HG03108 (cell line): Measurements from ENCODE around the gene LTK.

ENCODE experiments used
- ATAC-seq: cut with Tn5 transposase; IDR thresholded peaks from one replicate; pipeline ENCODE4 v1.9.1; 2021; ENCODE audit warnings: moderate library complexity; ENCODE audit not compliant: unreplicated experiment

LTK gene

DNA sequence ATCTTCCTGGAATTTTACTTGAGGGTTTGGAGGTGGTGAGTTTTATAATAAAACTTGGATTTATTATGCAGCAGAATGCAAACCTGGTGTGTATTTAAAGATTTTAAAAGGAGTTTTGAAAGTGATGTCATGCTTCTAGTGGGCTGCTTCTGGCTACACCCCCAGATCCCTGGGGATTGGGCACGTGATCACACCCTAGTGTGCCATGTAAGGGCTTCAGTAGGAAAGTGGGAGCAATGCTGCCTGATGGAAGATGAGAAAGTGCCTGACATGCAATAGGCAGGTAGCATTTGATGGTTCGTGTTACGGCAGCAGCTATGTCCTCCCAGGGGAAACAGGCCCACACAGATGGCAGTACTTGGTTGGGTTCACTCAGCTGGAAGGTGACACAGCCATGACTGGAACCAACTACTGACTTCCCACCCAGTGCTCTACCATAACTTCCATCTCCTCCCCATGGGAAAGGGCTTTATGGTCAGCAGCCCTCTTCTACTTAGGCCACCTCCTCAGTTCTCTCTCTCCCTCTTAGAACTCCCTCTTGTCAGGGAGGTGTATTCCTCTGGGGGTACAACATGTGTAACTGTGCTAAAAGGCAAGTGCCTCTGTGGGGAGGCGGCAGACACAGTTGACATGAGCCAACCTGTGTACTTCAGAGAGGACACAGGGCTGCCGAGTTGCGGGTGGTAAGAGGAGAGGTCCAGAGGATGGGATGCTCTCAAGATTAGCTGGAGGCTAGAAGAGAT lies 14.3 kb downstream of the LTK start:
- ATAC-seq: no peak

DNA sequence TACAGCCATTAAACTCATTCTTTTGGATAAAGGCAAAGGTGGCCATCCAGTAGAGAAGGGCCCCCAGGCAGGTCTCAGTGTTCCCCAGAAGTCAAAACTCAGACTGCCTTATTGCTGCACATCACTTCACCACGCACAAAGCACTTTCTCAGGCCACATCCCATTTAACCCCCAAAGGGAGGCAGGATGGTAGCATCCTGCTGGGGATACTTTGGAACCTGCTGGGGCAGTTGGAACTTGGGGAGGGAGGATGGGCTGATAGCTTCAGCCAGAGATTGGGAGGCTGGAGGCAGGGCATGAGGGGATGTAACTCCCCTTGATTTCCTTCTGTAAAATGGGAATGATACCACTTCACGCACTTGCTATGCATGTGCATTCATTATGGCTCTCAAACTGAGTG lies 15.0 kb downstream of the LTK start:
- no peak for ATAC-seq

DNA sequence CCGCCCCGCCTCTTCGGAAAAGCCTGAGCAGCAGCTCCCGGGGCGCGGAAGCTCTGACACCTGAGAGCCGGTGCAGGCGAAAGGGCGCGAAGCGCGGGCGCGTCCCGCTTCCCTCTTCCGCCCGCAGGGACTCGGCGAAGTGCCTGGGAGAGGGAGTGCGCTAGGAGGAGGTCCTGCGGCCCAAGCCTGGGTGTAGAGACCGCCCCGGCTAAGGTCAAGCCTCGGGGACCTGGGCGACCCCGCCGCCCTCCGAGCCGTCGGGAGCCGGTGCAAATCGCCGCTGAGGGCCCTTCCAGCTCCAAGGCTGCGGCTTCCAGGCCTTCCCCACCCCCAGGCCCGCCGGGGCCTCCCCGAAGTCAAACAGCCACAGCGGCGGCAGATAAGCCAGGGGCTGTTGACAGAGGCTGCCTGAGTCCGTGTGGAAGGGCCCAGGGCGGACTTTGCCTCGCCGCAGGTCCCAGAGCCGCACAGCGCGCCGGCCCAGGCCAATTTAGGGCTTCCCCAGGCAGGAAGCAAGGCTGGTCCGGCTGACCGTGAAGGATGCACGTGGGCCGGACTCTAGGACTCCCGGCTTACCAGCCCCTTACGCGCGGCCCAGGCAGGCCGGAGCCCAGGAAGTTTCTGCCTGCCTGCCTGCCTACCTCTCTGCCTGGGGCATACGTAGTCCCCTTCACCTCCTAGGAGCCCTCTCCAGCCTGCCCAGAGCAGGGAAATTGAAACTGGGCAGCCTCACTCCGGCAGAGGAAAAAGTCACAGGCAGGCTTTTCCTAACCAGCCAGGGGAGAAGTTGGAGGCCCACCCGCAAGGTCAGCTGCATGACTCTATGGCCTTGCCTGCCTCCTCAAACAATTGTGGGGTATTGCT lies 17.7 kb downstream of the LTK start:
- ATAC-seq: no peak

DNA sequence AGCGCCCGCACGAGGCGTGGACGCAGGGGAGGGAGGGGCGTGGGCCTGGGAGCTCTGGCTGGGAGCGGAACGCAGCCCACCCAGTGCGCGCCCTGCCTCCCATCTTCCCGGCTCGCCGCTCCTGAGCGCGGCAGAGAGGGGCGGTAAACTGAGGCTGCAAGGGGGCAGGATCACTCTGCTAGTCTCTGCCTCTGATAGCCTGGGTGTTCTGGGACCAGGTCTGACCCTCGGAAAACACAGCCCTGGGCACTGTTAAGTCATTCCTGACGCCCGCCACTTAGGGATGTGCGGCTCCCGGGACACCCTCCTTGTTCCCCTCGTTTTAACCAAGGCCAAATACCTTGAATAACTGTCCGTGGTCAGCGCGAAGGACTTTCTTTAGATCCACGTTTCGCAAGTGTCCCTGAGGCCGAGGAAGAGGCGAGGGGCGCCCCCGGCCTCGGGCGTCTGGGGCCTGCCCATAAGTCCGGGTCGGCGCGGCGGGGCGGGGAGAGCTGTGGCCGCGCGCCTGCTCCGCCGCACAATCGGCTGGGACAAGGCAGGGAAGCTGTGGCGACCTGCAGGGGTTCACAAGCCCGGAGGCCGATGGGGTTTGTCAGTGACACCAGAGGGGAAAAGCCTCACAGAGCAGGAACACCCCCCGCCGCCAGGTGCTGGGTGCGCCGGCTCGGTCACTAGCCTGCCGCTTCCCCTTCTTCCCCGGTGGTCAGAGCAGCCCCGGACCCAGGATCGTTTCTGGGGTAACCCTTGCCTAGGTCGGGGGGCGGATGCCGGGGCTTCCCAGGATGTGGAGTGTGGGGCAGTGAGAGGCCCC lies 18.5 kb downstream of the LTK start:
- ATAC-seq: no peak

DNA sequence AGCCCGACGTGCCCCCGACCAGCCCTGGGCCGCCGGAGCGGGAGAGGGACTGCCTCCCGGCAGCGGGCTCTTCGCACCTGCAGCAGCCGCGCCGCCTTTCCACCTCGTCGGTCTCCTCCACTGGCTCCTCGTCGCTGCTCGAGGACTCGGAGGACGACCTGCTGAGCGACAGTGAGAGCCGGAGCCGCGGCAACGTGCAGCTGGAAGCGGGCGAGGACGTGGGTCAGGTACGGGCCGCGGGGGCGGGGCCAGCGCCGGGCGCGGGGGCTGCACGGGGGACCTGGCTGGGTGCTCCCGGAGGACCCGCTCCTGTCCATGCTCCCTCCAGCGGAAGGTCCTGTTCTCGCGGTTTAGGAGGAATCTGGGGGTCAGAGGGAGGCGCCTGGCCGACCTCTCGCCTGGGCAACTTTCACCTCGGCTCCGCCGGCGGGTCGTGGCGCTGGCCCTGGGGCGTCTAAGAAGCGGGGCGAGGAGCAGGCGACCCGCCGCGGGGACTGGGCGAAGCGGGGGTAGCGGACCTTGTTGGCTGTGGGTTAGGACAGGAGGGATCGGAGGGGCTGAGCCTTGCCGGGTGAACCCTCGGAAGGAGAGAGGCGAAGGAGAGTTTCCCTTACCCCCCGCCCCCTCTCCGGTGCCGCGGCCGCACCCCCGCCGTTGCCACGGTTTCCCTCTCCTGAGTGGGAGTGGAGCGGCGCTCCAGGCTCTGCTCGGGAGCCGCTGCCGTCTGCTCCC lies 19.3 kb downstream of the LTK start:
- ATAC-seq: peak; percentile 7

DNA sequence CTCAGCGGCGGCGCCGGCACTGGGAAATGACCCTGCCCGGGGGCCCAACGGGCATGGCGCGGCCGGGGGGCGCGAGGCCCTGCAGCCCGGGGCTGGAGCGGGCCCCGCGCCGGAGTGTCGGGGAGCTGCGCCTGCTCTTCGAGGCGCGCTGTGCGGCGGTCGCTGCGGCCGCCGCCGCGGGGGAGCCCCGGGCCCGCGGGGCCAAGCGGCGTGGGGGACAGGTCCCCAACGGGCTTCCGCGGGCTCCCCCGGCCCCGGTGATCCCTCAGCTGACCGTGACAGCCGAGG lies 19.8 kb downstream of the LTK start:
- ATAC-seq: peak; percentile 24

DNA sequence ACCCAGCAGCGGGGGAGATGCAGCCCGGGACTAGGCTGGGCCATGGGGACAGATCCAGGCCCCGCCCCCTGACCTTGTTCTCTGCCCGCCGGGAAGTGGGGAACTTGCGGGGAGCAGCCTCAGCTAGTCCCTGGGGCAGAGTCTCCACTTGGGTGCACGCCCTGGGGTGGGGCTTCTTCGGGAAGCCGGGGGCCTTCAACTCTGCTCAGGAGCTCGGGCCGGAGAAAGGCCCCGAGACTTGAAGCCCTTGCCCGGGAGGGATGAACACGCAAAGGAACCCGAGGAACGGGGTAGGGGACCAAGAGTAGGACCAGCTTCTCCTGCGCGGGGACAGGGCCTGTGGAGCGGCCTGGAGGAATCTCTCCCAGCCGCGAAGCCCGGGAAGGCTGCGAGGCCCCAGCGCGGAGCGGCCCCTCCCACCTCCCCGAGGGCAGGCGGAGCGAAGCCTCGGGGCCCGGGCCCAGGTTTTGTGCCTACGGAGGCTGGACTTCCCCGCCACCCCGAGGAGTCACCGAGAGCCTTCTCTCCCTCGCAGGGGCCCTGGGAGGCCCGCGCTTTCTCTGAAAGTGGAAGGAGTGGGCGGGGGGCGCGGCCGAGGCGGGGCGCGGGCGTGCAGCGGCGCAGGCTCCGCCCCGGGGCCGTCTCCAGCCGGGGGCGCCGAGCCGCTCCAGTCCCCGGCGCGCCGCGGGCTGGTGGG lies 20.3 kb downstream of the LTK start, which contains the start of gene ITPKA:
TSS of gene ITPKA (plus strand) at position 670 of the 697 bp plus-strand sequence. CDS start 54 bp downstream, outside the sequence.
- peak; percentile 57 for ATAC-seq

DNA sequence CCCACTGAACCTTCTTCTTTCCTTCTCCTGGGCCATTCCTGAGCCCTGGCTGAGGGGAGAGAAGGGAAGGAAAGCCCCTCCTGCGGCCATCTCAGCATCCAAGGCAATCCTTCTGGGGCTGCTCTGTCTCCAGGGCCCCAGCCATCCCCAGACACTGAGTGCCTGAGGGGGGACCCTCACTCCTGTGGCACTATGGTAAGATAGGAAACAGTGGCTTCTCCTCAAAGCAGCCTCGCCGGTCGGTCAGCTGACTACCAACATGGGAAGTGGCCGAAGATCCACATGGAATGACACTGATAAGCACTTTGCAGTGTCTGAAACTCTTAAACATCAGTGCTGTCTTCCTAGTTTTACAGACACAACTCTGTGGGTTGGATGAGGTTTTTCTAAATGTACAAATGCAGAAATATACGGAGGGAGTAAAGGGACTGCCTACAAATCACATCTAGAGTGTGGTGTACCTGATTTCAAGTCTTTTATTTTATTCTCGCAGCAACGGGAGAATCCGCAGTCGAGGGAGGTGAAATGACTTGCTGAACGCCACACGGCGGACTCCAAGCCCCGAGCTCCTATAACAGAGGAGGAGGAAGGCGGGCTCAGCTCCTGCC lies 20.9 kb downstream of the LTK start:
- no peak for ATAC-seq

DNA sequence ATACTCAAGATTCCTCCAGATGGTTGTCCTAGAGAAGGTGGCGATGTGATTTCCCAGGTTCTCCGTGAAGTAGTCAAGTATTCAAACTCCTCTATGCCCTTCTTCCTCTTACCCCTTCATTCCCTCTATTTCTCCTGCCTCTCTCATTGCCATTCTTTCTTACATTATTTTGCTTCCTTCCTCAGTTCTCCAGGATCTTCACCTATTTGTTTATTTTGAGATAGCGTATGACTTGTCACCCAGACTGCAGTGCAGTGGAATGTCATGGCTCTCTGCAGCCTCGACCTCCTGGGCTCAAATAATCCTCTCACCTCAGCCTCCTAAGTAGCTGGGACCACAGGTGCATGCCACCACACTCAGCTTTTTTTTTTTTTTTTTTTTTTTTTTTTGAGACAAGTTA lies 21.7 kb downstream of the LTK start:
- ATAC-seq: no peak

DNA sequence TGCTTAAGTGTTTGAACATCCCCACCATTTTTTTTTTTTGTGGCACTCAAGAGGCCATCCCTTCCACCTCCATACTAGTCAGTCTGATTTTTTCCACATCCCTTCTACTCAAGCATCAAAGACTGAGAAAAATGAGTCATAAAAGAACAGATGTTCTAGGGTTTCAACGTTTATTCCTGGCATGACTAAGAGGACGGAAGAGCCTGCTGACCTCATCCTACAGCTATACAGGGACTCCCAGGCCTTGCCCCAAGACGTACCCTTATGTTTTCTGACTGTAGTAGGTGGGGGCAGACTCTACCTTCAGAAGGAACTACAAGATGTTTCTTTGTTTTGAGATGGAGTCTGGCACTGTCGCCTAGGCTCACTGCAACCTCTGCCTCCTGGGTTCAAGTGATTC lies 23.3 kb downstream of the LTK start:
- no peak for ATAC-seq

DNA sequence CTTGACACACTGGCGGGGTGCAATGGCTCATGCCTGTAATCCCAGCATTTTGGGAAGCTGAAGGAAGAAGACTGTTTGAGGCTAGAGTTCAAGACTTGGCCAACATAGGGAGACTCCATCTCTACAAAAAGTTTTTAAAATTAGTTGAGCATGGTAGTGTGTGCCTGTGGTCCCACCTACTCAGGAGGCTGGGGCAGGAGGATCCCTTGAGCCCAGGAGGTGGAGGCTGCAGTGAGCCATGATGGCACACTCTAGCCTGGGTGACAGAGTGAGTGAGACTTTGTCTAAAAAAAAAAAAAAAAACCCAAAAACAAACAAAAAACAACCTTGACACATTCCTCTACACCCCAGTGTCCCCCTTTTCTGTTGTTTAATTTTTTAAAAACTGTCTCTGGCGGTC lies 24.0 kb downstream of the LTK start:
- ATAC-seq: no peak

DNA sequence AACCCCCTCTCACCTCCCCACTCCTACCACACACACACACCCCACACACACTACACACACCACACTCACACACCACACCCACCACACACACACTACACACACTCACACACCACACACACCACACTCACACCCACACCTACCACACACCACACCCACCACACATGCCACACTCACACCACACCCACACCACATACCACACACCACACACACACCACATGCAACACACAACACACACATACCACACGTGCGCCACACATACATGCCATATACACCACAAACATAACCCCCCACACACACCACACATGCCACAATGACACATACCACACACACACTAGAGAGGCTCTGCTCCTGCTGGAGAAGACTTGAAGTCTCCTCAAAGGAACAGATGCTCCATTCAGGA lies 25.8 kb downstream of the LTK start:
- no peak for ATAC-seq

DNA sequence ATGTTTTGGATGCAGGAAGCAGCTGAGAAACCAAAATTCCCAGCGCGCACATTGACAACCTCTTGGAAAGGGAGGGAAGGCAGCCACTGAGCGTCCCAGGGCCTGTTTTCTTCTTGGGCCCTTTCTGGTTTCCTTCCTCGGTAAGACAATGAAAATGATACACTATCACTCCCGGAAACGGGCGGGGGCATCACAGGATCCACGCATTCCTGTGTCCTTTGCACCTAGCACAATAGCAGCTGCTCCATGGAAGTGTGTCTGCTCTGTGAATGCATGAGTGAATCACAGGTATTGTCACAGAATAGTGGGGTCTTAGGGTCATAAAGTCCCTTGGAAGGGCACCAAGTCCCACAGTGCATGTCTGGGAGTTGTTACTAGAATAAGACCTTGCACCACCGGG lies 26.2 kb downstream of the LTK start:
- ATAC-seq: no peak

DNA sequence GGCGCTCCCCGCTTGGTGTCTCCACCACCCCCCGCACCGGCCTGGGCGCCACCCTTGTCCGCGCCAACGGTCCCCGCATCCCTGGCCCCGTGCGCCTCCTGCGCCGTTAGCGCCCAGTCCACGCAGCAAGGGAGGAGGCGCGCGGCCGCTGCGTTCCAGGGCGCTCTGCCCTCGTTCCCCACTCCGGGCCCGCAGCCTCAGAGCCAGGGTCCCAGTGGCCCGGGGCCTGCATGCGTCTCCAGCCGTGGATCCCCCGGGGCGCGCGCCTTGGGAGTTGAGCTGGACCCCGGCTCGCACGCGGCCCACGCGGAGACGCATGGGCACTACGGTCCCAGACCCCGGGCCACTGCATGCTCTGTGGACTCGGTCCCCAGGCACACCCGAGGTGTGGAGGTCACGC lies 27.3 kb downstream of the LTK start:
- no peak for ATAC-seq

DNA sequence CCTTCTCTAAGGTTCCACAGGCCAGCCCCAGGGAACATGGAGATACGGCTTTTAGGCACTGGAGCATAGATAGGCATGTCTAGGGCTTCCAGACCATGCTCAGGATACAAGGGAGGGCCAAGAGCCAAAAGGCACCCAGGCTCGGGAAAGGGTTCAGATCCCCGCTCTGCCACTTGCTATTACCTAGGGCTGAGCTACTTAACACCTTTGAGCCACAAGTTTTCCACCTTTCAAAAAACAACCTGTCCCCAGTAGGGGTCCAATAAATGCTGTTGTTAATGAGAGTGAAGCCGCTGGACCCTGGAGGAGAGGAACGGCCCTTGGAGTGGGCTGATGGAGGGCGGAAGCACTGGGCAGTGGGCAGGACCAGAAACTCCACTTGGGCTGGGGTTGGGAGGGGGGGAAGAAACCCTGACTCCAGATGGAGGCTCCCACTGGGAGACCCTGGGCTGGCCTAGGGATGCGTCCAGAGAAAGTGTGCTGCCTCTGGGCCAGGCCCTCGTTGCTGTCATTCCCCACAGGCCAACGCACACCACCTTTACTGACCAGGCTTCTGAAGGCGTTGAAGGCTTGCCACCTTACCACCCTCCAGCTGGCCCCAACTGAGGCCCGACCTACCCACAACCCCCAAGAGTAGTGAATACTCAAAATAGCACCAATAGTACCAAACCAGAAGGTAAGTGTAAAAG lies 28.5 kb downstream of the LTK start:
- ATAC-seq: no peak

DNA sequence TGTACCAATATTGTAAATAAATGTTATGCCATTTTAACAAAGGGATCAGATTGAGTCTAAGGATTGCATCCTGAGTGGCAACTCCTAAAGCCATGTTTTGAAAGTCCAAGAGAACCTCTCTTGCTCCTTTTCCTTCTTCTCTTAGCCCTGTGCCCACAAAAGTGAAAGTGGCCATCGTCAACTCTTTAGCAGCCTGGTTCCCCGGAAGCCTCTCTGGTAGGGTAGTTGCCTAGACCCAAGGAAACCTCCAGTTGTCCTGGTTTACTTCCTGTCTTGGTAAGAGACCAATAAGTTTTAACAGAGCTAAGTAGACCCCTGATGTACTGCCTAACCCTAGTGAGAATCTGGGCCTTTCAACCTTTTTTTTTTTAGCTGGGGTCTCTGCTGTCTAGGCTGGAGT lies 30.1 kb downstream of the LTK start:
- ATAC-seq: peak; percentile 17

DNA sequence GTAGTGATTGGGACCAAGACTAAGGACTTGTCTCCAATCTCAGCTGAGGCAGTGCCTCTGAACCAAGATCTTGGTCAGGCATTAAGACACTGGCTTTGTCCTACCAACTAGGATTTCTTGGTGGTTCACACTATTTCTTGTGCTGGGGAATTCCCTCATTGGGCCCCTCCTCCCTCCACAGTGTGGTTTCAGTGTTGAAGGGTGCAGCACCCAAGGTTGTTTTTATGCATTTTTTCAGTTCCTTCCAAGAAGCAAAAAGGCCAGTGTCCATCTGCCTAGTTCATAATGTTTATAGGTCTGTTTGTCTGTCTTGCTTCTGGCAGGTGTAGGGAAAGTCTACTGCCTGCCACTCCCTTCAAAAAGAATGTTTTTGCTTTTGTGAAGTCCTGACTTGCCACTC lies 30.5 kb downstream of the LTK start:
- ATAC-seq: peak; percentile 74

DNA sequence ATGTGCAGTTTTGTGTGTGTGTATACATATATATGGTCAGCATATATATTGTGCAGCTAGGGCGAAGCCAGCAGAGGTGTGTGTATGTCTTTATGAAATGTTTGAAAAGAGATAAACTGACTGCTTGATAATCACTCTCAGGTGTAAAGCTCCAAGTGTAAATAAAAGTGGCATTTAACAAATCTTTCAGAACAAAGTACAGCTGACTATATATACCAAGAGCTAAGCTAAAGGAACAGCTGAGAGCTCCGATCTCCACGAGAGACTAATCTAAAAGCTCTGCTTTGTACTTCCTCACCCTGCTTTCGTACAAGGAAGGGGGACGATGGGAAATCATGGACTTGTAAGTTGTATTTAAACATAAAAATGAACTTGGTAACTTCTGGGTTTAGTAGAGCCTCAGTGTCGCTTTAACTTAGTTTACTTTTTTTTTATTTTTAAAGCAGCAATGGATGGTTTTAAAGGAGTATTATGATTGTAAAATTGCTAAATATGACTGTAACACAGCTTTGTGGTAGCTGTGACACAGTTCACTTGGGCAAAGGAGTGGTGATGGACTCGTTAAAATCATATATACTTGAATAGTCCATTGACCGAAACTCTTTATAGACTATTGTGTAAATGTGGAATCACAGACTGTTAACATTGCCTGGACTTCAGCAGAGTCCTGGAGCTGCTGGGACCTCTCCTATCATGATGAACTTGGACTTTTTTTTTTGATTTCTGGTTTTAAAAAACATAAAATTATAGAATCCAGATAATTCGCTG lies 31.3 kb downstream of the LTK start:
- no peak for ATAC-seq
